Gastrocnemius medialis (tissue), 4 donors: ENCODE measurements around the gene SNAI1.

Experiments
- CTCF ChIP-seq, 5 experiments: fragments of 450-650 bp in 3 of 5; fragments of 200-600 bp in 2 of 5; sonication (generic) in 2 of 5; IDR thresholded peaks in 4 of 5; conservative IDR thresholded peaks in 1 of 5; 1 replicate in 4 of 5; 2 replicates in 1 of 5; pipeline ENCODE4 v1.5.1; 2016 to 2019; ENCODE audit warnings: antibody characterized with exemption in 5 of 5, mild to moderate bottlenecking in 3 of 5, moderate library complexity in 3 of 5
- POLR2A ChIP-seq, 2 donors: fragments of 450-650 bp; IDR thresholded peaks; one replicate each; pipeline ENCODE4 v1.6.1; 2017; ENCODE audit warnings: antibody characterized with exemption in 2 of 2, mild to moderate bottlenecking in 2 of 2, moderate library complexity in 2 of 2

DNA sequence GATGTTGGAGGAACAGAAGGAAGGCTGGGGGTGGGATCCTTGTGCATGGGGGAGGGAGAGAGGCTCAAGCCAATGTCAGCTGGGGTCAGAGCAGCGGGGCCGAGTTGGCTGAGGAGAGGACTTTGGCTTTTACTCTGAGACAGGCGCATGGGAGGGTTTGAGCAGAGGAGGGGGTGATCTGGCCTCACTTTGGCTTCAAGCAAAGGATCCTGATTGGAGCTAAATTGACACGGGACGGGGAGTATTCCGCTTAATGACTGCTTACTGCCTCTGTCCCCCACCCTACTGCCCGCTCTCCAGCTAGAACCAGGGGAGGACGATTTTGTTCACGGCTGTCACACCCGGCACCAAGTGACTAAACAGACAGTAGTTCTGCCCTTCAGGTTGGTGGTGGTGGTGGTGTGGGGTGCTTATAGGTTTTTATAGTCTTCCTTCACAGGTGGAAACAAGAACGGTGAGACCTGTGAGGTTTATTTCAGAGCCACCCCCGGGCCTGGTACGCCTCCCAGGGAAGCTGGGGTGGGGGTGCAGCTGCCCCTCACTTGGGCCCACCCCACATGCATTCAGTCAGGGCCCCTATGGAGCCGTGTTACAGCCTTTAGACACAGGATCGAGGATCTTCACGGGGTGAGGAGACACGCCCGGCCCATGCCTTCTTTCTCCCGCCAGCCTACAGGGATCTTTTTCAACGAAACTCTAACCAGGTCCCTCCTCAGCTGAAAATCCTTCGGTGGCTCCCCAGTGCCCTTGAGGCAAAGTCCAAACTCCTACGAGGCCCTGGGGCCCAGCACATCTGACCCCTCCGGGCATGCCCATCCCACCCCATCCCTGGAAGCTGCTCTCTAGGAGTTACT, 1.3 kb upstream of the SNAI1 start:
- no peak for TF ChIP-seq CTCF (IDR thresholded peaks at IDR 0.05 in 4 of 5, conservative IDR thresholded peaks at IDR 0.05 in 1 of 5)
- TF ChIP-seq POLR2A (IDR thresholded peaks at IDR 0.05): no peak
